Hepatocyte (in vitro differentiated cells): ENCODE measurements around the gene WDFY4. TPM values are rescaled to one million over a fixed set of nuclear protein-coding genes. Genes with fewer than 3 reads are reported as not detected.

Experiments used
- DNase-seq: peaks from one replicate; pipeline ENCODE4 v3.0.0-alpha.2; 2016; ENCODE audit warnings: low spot score
- H2AFZ ChIP-seq: fragments of 200-600 bp; sonication (generic); 2 replicates; pipeline ENCODE4 v1.6.0; 2016; ENCODE audit warnings: antibody characterized with exemption, mild to moderate bottlenecking
- H3K27ac ChIP-seq: fragments of 200-600 bp; sonication (generic); 2 replicates; pipeline ENCODE4 v1.5.1; 2016; ENCODE audit warnings: mild to moderate bottlenecking
- H3K27me3 ChIP-seq: fragments of 200-600 bp; sonication (generic); 2 replicates; pipeline ENCODE4 v1.6.1; 2016
- H3K36me3 ChIP-seq: fragments of 200-600 bp; sonication (generic); replicated peaks from 2 replicates; pipeline ENCODE4 v1.5.1; 2016; ENCODE audit warnings: low read depth; ENCODE audit not compliant: insufficient read depth
- H3K4me1 ChIP-seq: fragments of 200-600 bp; sonication (generic); 2 replicates; pipeline ENCODE4 v1.5.1; 2016; ENCODE audit warnings: mild to moderate bottlenecking, moderate library complexity; ENCODE audit not compliant: insufficient read depth
- H3K4me2 ChIP-seq: fragments of 200-600 bp; sonication (generic); 2 replicates; pipeline ENCODE4 v1.6.0; 2016
- H3K4me3 ChIP-seq: fragments of 200-600 bp; sonication (generic); 2 replicates; pipeline ENCODE4 v1.5.1; 2016; ENCODE audit warnings: mild to moderate bottlenecking
- H3K79me2 ChIP-seq: fragments of 200-600 bp; sonication (generic); 2 replicates; pipeline ENCODE4 v1.6.0; 2017; ENCODE audit warnings: mild to moderate bottlenecking
- H3K9me2 ChIP-seq: fragments of 200-600 bp; sonication (generic); replicated peaks from 2 replicates; pipeline ENCODE4 v1.6.0; 2017; ENCODE audit warnings: mild to moderate bottlenecking; ENCODE audit not compliant: insufficient read depth
- H3K9me3 ChIP-seq: fragments of 200-600 bp; sonication (generic); 2 replicates; pipeline ENCODE4 v1.5.1; 2016; ENCODE audit warnings: low read depth, mild to moderate bottlenecking
- H4K20me1 ChIP-seq: fragments of 200-600 bp; sonication (generic); 2 replicates; pipeline ENCODE4 v1.6.0; 2016; ENCODE audit warnings: mild to moderate bottlenecking; ENCODE audit not compliant: insufficient read depth, poor library complexity, severe bottlenecking
- EZH2 ChIP-seq: fragments of 200-600 bp; sonication (generic); IDR thresholded peaks from 2 replicates; pipeline ENCODE4 v1.6.1; 2016; ENCODE audit warnings: antibody characterized with exemption, mild to moderate bottlenecking, borderline replicate concordance
- EZH2phosphoT487 ChIP-seq: fragments of 200-600 bp; sonication (generic); IDR thresholded peaks from one replicate; pipeline ENCODE4 v1.6.1; 2018; ENCODE audit warnings: antibody characterized with exemption, mild to moderate bottlenecking, low read depth, moderate library complexity; ENCODE audit not compliant: unreplicated experiment, severe bottlenecking
- WGBS: methylation state at CpG from one replicate; pipeline ENCODE4 v1.1.6; 2016; ENCODE audit warnings: low lambda C conversion rate; ENCODE audit errors: missing lambda C conversion rate; 5-methylcytosine and 5-hydroxymethylcytosine counted together
- polyA plus RNA-seq: library from polyadenylated mRNA; unstranded; fragments of >200 nt; fragmentation: Nextera tagmentation; extraction: Ambion mirVana; gene quantifications from 2 replicates; pipeline ENCODE4 v1.2.1, GENCODE V29; 2016
- total RNA-seq: library from RNA; depleted of rRNA; stranded (reverse); fragments of >200 nt; gene quantifications from 2 replicates; pipeline ENCODE4 v1.2.3, GENCODE V29; 2014
- TF ChIP-seq, protein P1 (sequence below): fragments of 200-600 bp; sonication (generic); IDR thresholded peaks from 2 replicates; pipeline ENCODE4 v1.5.1; 2016; ENCODE audit warnings: antibody characterized with exemption, mild to moderate bottlenecking; ENCODE audit not compliant: poor library complexity

WDFY4 gene
- total and polyA plus RNA-seq, 2 experiments from 2014 or later, result 0.43 to 0.91 TPM

DNA sequence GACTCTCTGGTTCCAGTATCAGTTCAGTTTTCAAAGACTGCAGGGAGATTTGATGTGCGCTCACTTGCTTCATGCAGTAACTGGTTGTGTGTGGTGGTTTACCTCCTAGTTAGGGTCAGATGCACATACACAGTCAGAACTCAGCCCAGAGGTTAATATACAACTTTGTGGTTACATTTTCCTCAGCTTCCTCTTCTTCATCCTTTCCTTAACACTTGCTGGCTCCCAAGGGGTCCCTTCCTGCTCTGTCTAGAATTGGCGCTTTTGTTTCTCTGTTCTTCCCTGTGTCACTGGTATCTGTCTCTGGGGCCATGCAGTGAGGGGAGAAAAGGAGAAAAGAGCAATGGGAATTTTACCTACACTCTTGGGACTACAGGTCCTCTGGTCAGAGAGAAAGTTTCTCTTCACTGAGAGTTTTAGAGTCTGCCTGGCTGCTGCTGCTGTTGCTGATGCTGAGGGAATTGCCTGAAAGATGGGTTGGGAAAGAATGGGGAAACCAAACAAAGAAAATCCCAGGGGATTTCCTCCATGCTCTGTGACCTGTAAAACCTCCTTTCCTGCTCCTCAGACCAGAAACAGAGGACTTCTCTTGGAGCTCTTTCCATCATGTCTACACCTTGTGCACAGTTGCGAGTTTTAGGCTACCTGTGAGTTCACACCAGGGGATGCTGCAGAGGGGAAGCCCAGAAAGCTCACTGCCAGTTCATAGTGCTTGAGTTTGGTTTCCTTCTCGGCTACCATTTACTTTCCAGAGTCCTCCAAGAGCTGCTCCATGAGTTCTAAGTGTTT, 74.6 kb downstream of the WDFY4 start:
- Histone ChIP-seq H2AFZ (no peak overlapping the region), H3K79me2 (no peaks in the 10 kb centered on the region), H3K4me1 (no peaks in the 10 kb centered on the region), H4K20me1 (no peaks in the 10 kb centered on the region), H3K9me2 (no peaks in the 10 kb centered on the region), H3K27me3 (peaks cover 18% of the 10 kb centered on the region), H3K9me3 (no peaks in the 10 kb centered on the region), H3K27ac (no peak overlapping the region), H3K4me3 (no peak overlapping the region), H3K4me2 (no peak overlapping the region), H3K36me3 (no peaks in the 10 kb centered on the region)
- TF ChIP-seq EZH2 (no peak), EZH2phosphoT487 (no peak)
- TF ChIP-seq, protein P1, sequence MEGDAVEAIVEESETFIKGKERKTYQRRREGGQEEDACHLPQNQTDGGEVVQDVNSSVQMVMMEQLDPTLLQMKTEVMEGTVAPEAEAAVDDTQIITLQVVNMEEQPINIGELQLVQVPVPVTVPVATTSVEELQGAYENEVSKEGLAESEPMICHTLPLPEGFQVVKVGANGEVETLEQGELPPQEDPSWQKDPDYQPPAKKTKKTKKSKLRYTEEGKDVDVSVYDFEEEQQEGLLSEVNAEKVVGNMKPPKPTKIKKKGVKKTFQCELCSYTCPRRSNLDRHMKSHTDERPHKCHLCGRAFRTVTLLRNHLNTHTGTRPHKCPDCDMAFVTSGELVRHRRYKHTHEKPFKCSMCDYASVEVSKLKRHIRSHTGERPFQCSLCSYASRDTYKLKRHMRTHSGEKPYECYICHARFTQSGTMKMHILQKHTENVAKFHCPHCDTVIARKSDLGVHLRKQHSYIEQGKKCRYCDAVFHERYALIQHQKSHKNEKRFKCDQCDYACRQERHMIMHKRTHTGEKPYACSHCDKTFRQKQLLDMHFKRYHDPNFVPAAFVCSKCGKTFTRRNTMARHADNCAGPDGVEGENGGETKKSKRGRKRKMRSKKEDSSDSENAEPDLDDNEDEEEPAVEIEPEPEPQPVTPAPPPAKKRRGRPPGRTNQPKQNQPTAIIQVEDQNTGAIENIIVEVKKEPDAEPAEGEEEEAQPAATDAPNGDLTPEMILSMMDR, result no peak
- no peak for DNase-seq
- WGBS, result 89% methylated on average over 4 of the region's 4 CpGs

- H3K79me2 ChIP-seq, result no peaks in the 10 kb centered on the region
- no peak for DNase-seq
- H3K4me2 ChIP-seq, result no peak overlapping the region
- H4K20me1 ChIP-seq, result no peaks in the 10 kb centered on the region
- no peaks in the 10 kb centered on the region for H3K9me2 ChIP-seq
- TF ChIP-seq EZH2, result no peak
- TF ChIP-seq, protein P1, result no peak
- TF ChIP-seq EZH2phosphoT487, result no peak
- H3K4me1 ChIP-seq, result no peaks in the 10 kb centered on the region
- no peak overlapping the region for H2AFZ ChIP-seq
- H3K36me3 ChIP-seq, result no peaks in the 10 kb centered on the region
- H3K4me3 ChIP-seq, result no peak overlapping the region
- no peaks in the 10 kb centered on the region for H3K9me3 ChIP-seq
- 74% methylated on average over 5 of the region's 5 CpGs for WGBS
- no peak overlapping the region for H3K27ac ChIP-seq
- H3K27me3 ChIP-seq, result peaks cover 18% of the 10 kb centered on the region
These were observed 76.3 kb downstream of the WDFY4 start for GRCh38 chr10:48760983-48761382.

DNA sequence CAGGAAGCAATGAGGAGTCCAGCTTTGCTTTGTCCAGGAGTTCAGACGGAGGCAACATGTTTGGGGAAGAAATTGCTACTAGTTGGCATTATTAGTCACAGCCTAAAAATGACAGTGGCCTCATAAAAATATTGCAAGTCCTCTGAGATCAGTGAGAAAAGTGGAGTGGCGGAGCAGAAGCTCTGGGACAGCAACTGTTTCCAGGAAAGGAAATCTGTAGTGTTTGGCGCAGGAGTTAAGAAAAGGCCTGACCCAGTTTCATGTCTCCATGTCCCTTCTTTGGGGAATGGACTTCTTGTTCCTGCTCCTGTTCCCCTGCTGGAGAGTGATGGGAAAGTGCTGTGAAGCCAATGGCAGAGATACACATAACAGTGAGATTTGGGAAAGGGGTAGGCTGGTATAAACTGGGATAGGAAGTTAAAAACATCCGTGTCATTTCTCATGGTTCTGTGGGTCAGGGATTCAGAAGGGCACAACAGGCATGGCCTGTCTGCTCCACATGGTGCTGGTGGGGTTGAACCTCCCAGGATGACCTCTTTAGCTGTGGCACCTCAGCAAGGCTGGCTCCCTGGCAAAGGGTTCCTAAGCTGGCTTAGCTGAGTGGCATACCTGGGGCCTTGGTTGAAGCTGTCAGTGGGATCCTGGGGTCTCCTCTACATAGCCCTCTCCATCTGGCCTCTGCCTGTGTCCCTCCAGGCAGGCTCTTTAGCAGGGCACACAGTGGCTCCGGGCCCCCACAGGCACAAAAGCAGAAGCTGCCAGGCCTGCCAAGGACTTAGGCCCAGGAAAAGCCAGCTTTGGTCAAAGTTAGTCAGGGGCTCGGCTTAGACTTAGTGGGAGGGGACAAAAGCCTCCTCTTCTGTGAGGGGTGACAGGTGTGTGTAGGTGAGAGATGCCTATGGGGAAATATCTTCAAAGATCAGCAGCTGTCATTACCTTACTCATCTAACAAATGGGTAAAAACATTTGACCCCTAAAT, 77.7 kb downstream of the WDFY4 start:
- H3K36me3 ChIP-seq, result no peaks in the 10 kb centered on the region
- H3K9me2 ChIP-seq, result no peaks in the 10 kb centered on the region
- TF ChIP-seq, protein P1, result no peak
- TF ChIP-seq EZH2, result no peak
- no peak for TF ChIP-seq EZH2phosphoT487
- peaks cover 18% of the 10 kb centered on the region for H3K27me3 ChIP-seq
- 90% methylated on average over 6 of the region's 6 CpGs for WGBS
- H3K27ac ChIP-seq, result no peak overlapping the region
- H3K4me2 ChIP-seq, result no peak overlapping the region
- no peak for DNase-seq
- H3K9me3 ChIP-seq, result no peaks in the 10 kb centered on the region
- no peaks in the 10 kb centered on the region for H3K79me2 ChIP-seq
- H3K4me1 ChIP-seq, result no peaks in the 10 kb centered on the region
- no peak overlapping the region for H3K4me3 ChIP-seq
- no peaks in the 10 kb centered on the region for H4K20me1 ChIP-seq
- no peak overlapping the region for H2AFZ ChIP-seq
